Measurements from ENCODE around the gene HAX1.
A peak's percentile ranks its signal among the peaks of the same experiment; 100 is the strongest.
"Not testable (repeated sequence)": the region's sequence is repeated elsewhere in the genome, so short reads cannot be mapped to it uniquely, and the experiment has no call there.

HAX1 gene

DNA sequence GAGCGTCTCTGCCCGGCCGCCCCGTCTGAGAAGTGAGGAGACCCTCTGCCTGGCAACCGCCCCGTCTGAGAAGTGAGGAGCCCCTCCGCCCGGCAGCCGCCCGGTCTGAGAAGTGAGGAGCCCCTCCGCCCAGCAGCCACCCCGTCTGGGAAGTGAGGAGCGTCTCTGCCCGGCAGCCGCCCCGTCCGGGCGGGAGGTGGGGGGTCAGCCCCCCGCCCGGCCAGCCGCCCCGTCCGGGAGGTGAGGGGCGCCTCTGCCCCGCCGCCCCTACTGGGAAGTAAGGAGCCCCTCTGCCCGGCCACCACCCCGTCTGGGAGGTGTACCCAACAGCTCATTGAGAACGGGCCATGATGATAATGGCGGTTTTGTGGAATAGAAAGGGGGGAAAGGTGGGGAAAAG is 15.2 kb downstream of the HAX1 start:
- not testable (repeated sequence) for DNase-seq

DNA sequence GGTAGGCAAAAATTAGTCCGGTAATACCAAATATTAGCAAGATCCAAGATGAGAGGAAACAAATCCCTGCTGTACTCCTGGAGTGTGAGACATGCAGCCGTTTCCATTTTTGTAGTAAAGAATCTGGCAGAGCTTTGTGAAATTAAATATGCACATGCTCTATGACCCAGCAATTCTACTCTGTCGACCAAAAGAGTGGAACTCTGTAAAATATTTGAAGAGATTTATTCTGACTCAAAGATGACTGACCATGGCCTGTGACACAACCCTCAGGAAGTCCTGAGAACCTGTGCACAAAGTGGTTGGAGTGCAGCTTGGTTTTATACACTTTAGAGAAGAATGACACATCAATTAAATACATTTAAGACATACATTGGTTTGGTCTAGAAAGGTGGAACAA is 16.2 kb downstream of the HAX1 start:
- no peak for DNase-seq

DNA sequence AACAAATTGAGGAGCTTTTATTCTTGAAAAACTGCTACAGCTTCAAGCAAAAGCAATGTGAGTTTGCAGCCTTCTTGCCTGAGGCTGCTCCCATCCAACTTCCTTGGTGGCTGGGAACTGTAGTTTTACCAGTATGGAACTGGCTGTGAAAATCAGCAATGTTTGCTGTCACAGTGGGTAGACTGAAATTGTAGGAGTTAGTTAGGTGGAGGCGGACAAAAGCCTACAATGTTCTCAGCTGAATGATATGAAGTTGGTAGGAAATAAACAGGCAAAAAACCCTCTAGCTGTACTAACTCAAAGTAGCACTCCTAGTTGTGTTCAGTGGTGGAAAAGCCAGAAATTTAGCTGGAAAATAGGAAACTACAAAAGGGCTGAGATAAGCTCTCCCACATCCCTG is 18.5 kb downstream of the HAX1 start:
- DNase-seq, result no peak

DNA sequence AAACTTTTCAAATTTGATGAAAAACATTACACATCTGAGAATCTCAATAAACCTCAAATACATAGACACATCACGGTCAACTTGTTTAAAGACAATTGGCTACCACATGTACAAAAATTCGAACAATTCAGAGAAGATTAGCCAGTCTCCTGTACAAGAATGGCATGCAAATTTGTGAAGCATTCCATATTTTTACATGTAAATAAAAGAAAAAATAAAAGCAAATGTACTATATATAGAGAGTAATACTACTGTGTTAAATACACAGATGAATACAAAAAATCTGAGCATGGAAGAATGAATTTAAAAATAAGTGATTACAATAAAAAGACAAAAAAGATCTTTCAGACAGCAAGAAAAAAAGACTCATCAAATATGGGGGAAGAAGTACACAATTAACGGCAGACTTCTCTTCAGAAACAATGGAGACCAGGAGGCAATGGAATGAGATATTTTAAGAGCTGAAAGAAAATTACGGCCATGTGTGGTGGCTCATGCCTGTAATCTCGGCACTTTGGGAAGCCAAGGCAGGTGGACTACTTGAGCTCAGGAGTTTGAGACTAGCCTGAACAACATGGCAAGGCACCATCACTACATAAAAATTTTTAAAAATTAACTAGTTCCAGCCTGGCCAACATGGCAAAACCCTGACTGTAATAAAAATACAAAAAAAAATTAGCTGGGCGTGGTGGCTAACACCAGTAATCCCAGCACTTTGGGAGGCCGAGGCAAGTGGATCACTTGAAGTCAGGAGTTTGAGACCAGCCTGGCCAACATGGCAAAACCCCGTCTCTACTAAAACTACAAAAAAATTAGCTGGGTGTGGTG is 23.2 kb downstream of the HAX1 start:
- no peak for DNase-seq

DNA sequence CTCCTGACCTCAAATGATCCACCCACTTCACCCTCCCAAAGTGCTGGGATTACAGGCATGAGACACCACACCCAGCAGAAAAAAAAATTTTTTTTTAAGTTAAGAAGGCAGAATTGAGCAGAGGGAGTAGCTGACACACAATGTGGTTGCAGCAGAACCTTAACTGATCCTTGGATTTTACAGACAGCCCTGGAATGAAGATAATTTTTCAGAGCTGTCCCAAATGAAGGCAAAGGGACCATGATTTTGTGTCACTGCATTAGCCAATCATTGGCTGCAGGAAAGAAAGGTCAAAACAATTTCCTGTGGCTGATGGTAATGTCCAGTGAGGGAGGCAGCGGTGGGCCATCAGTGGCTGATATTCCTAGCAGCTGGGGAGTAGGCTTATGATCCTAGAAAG is 29.2 kb downstream of the HAX1 start:
- DNase-seq, result no peak

DNA sequence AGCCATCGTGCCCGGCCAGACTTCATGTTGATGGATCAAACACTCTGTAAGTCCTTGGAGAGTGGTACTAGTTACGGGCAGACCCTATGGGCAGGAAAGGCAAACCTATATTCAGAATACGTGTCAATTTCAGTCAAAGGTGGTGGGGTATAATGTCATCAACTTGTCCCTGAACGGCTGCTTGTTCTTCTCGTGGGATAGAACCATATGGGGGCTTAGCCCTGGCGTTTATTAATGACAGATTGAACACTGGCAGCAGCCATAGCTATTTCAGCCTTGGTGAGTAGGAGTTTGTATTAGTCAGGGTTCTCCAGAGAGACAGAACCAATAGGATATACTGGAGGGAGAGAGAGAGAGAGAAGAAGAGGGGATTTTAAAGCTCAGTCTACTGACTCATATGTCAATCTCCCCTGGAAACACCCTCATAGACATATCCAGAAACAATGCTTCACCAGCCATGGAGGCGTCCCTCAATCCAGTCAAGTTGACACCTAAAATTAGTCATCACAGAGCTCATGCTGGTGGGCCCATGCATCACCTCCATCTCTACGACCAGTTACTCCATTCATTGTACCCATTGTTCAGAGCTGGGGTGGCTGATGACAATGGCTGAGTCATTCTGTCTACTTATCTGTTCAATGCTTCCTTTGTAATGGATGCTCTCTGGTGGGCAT is 32.4 kb downstream of the HAX1 start:
- DNase-seq, result peak; percentile 75

DNA sequence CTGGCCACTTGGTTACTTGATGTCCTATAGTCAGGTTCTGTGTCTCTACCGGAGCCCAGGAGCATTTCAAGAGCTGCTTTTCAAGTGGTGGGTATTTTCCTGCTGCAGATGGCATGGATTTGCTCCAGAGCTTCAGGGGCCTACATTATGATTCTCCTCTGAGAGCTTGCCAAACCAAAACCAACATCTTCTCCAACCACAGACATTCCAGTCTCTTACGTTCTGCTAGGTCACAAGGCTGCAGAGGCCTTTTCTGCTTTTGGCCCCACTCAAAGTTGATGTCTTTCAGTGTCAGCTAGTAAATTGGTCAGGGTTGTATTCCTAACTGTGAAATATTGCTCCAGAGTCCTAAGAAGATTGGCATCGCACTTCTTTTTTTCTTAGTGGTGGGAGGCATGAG is 33.7 kb downstream of the HAX1 start:
- DNase-seq, result no peak

DNA sequence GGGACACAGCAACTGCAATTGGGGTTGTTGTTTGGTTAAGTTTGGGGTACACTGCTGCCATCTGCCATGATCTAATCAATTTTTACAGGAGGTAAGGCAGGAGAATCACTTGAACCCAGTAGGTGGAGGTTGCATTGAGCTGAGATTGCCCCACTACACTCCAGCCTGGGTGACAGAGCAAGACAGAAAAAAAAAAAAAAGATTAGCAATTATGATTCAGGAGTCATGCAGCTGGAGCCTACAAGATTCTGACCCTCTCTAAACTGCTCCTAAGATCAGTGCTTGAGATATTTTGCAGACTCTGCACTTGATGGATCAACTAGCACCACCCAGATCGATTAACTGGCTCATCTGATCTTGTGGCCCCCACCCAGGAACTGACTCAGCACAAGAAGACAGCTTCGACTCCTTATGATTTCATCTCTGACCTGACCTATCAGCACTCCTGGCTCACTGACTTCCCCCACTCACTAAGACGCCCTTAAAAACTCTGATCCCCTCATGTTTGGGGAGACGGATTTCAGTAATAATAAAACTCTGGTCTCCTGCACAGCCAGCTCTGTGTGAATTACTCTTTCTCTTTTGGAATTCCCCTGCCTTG is 35.3 kb downstream of the HAX1 start:
- DNase-seq, result not testable (repeated sequence)

DNA sequence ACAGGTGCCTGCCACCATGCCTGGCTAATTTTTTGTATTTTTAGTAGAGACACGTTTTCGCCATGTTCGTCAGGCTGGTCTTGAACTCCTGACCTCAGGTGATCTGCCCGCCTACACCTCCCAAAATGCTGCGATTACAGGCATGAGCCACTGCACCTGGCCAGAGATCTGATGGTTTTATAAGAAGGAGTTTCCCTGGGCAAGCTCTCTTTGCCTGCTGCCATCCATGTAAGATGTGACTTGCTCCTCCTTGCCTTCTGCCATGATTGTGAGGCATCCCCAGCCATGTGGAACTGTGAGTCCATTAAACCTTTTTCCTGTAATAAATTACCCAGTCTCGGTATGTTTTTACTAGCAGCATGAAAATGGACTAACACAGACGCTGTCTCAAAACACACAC is 36.7 kb downstream of the HAX1 start:
- not testable (repeated sequence) for DNase-seq

DNA sequence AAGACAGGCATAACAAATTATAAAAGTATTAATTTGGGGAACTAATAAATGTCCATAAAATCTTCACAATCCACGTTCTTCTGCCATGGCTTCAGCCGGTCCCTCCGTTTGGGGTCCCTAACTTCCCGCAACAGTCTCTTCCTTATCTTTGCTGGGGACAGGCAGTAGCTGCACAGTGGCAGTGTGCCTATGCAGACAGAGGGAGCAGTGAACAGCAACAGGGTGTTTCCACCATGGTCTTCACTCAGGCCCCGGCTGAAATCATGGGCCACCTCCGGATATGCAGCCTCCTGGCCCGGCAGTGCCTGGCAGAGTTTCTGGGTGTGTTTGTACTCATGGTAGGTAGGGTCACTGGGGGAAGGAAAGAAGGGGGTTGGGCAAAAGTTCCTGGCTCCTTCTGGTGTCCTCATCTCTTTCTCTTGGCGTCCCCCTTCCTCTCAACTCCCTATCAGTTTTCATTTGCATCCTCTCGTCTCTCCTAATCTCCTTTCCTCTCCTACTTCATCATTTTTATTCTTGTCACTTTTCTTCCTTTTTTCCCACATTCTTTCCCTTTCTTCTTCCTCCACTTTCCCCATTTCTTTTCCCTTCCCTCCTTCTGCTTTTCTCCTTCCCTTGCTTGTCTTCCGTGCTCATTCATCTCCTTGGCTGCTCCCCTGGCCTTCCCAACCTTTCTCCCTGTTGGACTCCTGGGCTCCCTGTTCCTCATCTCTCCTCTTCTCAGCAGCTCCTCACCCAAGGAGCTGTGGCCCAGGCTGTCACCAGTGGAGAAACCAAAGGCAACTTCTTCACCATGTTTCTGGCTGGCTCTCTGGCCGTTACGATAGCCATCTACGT is 40.0 kb downstream of the HAX1 start:
- not testable (repeated sequence) for DNase-seq

DNA sequence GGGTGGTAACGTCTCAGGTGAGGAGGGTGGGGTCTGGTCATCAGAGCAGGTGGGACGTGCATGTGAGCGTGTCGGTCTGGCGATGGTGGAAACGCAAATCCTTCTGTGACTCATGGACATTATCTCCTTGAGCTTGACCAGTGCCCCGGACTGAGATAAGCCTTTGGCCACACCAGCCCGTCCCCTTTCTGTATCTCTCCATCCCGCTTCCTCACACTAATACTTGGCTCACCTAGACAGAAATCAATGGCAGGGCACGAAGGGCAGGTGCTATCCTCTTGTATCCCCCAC is 40.6 kb downstream of the HAX1 start:
- no peak for DNase-seq

DNA sequence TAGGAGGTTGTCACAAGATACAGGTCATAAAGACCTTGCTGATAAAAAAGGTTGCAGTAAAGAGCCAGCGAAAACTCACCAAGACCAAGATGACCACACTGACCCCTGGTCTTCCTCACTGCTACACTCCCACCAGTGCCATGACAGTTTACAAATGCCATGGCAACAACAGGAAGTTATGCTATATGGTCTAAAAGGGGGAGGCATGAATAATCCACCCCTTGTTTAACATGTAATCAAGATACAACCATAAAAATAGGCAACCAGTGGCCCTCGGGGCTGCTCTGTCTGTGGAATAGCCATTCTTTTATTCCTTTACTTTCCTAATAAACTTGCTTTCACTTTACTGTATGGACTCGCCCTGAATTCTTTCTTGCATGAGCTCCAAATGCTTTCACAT is 41.8 kb downstream of the HAX1 start:
- DNase-seq, result not testable (repeated sequence)

DNA sequence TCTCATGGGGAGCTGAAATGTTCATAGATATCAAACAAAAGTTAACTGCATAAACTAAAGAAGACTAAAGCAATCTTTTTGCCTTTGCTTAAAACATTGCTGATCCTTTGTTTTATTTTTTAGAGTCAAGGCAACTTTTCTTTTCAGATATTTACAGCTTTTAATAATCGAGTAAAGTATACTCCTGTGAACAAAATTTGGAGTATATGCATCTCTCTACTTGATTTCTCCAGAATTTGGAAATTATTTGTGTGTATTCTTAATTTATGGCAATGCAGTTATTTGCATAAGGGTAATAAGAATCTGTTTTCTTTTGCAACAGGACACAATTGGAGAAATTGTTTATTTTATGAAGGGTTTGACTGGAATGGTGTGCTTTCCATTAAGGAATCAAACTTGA is 44.3 kb downstream of the HAX1 start:
- no peak for DNase-seq

DNA sequence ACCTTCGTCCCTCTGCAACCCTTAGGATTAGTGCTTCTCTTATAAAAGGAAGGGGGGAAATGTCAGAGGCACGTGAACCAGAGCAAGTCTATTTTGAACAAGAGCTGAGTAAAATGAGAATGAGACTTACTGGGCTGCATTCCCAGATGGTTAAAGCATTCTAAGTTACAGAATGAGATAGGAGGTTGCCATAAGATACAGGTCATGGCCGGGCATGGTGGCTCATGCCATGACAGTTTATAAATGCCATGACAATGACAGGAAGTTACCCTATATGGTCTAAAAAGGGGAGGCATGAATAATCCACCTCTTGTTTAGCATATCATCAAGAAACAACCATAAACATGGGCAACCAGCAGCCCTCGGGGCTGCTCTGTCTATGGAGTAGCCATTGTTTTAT is 46.0 kb downstream of the HAX1 start:
- DNase-seq, result no peak

DNA sequence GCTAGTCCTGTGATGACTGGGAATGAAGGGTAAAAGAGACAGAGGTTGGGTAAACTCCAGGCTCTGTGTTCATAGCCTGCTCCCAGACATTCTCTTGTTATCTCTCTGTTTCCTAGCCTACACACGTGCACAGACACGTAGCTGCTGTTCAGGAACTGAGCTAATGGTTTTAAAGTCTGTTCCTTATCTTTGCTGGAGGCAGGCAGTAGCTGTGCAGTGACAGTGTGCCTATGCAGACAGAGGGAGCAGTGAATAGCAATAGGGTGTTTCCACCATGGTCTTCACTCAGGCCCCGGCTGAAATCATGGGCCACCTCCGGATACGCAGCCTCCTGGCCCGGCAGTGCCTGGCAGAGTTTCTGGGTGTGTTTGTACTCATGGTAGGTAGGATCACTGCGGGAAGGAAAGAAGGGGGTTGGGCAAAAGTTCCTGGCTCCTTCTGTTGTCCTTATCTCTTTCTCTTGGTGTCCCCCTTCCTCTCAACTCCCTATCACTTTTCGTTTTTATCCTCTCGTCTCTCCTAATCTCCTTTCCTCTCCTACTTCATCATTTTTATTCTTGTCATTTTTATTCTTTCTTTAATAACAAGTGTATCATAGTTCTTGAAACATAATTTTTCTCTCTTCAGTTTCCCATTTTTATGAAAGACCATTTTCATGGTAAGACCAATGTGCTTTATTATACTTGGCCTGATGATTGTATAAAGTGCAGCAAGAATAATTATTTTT is 48.6 kb downstream of the HAX1 start, which contains the start of gene AQP10:
AQP10 (plus strand) TSS at position 212 of the 727 bp plus-strand sequence; CDS start at position 275, 63 bp downstream.
- no peak for DNase-seq

DNA sequence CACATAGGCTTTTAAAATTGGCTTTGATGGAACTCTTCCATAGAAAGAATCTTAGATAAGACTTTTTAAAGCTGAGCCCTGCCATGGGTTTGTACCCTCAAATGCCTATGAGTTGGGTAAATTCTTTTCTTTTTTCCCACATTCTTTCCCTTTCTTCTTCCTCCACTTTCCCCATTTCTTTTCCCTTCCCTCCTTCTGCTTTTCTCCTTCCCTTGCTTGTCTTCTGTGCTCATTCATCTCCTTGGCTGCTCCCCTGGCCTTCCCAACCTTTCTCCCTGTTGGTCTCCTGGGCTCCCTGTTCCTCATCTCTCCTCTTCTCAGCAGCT is 49.1 kb downstream of the HAX1 start:
- not testable (repeated sequence) for DNase-seq

DNA sequence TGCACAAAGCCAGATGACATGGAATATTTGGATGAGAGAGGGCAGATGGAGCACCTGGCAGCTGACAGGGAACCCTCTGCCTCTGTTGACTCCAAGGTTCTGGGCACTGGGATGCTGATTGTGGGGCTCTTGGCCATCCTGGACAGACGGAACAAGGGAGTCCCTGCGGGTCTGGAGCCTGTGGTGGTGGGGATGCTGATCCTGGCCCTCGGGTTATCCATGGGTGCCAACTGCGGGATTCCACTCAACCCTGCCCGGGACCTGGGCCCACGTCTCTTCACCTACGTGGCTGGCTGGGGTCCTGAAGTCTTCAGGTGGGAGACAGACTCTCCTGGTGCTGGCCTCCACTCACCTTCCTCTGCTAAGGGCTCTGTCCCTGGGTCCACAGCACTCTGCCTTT is 51.1 kb downstream of the HAX1 start:
- DNase-seq, result no peak

DNA sequence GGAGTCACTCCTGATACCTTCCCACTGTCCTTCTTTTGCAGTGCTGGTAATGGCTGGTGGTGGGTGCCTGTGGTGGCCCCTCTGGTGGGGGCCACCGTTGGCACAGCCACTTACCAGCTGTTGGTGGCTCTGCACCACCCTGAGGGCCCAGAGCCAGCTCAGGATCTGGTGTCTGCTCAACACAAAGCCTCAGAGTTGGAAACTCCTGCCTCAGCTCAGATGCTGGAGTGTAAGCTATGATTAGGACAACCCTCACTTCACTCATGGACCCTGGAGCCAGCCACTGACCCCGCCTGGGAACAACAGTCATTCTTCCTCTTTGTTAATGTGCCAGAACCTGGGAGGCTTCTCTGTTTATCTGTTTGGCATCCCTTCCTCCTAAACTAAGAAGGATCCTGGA is 51.8 kb downstream of the HAX1 start:
- DNase-seq, result peak; percentile 61

DNA sequence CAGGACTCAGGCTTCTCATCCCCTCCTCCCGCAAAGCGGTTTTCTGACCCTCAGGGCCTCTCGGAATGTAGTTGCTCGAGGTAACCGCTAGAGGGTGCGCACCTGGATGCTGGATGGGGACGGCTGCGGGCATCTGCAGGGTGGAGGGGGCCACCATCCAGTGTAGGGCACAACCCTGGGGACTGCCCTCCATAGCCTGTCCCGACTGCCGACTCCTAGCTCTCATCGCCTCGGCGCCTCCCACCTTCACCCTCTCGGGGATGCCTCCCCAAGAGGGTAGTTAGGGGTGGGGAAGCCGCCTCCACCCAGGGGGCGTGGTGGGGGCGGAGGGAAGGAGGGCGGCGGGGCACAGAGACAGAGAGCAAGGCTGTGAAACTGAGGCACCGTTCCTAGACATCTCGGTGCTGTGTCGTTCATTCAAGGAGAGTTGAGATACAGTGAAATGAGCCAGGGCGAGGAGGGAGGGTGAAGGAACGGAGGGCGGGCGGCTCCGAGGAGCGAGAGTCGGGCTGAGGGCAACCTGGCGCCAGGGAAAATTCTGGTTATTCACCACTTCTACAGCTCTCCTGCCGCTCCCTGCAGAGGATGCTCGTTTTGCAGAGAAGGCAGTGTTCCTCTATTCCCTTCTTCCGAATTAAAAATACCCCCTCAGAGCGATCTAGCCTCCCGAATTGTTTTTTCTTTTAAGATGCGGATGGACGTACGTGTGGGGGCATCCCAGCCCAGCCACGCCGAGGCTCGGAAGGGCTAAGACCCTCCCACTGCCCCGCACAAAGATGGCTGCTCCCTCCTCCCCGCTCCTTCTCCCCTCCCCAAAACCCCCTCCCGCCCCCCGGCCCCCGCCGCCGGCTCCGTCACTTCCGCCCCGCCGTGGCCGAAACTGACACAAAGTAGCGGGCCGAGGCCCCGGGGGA is 52.5 kb downstream of the HAX1 start, which contains the start of gene ATP8B2:
ATP8B2 (plus strand) TSS at position 857 of the 914 bp plus-strand sequence. CDS start 2,617 bp downstream, outside the sequence.
- peak; percentile 93 for DNase-seq

All from activated effector memory CD4-positive, alpha-beta T cell treated with anti-CD3 and anti-CD28 coated beads, Interleukin-2, amount 50 U/mL, for 16 hours (primary cell).